Frontal cortex (tissue), 4 donors: ENCODE data around the gene SRPK3. TPM values are rescaled to one million over a fixed set of nuclear protein-coding genes. Genes with fewer than 3 reads are reported as not detected.
"Not testable (repeated sequence)": the region's sequence is repeated elsewhere in the genome, so short reads cannot be mapped to it uniquely, and the experiment has no call there.

ENCODE experiments used
- DNase-seq, 2 donors: peaks; one replicate each; pipeline ENCODE4 v3.0.0; 2012; ENCODE audit warnings: low spot score in 2 of 2
- FAIRE-seq: peaks from 2 replicates; lab custom pipeline; 2012; peaks lifted over from hg19 to GRCh38; lab: Jason Lieb, UNC
- total RNA-seq: library from RNA; depleted of rRNA; stranded (reverse); fragments of >200 nt; gene quantifications from one replicate; pipeline ENCODE4 v1.2.3, GENCODE V29; 2014
- donor health status: control.
- donor health status: control.
- donor health status: control.

SRPK3 gene
- total RNA-seq, 1 donor from 2014 or later, result under 0.01 TPM

DNA sequence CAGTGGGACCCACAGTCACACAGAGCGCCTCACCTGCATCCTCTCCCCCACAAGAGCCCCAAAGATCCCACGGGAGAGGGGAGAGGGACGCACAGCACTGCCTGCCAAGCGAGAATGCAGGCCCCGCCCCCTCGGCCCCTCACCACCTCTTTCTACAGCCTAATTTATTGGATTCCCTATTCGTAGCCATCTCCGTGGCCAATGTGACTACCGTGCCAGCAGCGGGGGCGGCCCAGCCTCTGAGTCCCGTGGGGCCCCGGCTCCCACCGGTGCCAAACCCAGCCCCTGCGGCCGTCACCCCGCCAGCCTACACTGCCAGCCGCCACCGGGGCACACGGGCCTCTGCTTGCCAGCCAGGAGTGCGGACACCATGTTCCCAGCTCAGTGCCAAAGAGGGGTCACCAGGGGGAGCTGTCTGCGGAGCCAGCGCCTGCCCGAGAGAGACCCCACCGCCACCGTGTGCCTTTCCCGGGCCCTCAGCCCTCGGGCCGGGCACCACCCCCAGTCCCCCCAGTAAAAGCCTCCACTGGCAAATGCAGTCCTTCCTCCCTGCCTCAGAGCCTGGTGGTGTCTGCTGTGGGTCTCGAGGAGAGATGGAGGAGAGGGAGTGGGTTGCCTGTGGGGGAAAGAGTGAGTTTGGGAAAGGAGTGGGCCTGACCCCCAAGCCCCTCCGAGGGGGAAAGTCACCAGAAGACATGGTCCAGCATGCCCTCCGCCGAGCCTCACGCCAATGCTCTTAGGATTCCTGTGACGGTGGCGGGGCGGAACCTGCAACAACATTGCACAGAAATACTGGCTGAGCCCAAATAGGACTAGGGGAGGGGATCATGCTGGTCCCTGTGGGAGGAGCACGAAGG is 36.4 kb upstream of the SRPK3 start:
- FAIRE-seq (no peak), DNase-seq (no peak)

DNA sequence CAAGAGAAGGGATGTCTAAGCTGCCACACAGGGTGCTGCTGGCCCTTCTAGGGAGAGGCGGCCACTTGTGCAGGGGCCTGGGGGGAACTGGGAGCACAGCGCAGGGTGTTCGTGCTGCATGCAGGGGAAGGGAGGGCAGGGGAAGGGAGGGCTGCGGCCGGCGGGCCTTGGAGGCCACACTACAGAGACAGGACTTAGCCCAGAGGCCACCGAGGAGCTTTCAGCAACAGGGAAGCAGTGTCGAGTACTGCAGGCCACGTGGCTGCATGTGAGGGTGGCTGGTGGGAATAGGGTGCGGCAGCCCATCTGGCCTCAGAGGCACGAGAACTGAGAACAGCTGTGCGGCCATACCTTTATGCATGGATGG is 35.8 kb upstream of the SRPK3 start:
- not testable (repeated sequence) for FAIRE-seq, DNase-seq

DNA sequence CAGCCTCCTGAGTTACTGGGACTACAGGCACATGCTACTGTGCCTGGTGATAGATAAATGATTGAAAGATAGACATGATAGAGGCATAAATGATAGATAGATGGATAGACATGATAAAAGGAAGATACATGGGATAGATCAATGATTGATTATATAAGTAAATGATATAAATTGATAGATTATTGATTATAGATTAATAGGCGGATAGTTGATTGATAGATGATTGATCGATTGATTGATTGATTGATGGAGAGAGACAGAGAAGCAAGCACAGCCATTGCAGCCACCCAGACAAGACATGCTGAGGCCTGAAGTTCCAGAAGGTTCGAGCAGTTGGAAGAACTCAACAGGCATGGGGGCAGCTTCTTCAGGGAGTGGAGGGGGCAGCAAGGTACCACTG is 34.5 kb upstream of the SRPK3 start:
- DNase-seq (no peak), FAIRE-seq (no peak)

DNA sequence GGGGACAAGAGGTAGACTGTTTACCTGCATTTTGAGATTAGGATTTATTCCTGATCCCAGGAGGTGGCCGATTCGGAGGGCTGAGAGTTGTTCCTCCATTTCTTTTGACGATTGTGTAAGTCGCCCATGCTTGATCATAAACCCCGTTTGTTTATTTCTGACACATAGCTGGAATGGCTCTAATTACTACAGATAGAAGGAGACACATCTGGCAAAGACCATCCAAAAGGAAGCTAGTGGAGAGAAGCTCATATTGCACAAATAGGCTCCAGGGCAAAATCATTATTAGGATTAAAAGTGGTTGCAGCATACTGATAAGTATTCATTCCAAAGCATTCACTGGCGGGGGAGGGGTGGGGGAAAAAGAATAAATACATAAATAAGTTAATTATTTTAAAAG is 33.9 kb upstream of the SRPK3 start:
- DNase-seq, FAIRE-seq: not testable (repeated sequence)

DNA sequence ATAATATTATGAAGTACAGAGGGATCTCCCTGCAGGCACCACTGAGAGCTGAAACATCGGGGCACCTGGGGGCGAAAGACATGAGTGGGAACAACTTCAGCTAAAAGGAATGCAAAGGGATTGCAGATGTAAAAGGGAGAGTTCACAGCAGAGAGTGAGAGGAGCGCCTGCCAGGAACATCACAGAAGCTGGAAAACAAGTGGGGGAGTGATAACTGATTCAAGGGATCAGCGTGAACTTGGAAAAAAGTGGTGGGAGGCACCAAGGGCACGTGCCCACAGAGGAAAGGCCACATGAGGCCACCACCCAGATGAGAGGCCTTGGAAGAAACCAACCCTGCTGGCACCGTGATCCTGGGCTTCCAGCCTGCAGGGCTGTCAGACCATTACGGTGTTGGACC is 31.8 kb upstream of the SRPK3 start:
- not testable (repeated sequence) for FAIRE-seq, DNase-seq

DNA sequence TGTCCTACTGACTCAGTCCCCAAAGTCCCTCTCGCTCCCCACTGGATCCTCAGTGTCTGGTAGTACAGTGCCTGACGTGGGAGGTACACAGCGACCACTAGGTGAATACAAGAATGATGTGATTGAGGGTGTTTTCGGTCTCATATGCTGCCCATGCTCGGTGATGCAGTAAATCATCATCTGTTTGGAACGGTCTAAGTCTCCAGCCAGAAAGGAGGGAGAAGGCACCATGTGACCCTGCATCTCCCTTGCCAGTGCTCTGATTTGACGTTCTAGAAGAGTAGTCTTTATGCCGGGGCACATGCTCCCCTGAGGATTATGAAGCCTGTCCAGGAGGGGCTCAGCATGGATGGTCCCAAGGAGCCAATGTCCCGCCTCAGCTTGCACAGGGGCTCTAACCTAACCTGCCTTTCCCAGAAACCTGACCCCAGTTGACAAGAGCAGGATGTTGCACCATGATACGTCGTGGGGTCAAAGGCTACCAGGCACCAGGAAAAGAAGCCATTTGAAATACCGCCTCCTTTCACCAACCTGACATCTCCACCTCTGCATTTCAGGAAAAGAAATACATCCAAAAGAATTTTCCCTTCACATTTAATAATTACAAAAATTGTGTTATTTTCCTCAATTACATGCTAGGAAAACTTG is 30.6 kb upstream of the SRPK3 start:
- FAIRE-seq (no peak), DNase-seq (no peak)

DNA sequence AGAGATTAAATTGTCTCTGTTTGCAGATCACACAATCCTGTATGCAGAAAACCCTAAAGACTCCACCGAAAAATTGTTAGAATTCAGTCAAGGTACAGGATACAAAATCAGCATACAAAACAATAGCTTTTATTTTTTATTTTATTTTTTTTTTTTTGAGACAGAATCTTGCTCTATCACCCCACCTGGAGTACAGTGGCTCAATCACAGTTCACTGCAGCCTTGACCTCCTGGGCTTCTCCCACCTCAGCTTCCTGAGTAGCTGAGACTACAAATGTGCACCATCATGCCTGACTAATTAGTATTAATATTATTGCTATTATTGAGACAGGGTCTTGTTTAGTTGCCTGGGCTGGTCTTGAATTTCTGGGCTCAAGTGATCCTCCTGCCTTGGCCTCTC is 25.7 kb upstream of the SRPK3 start:
- FAIRE-seq, result no peak
- no peak for DNase-seq

DNA sequence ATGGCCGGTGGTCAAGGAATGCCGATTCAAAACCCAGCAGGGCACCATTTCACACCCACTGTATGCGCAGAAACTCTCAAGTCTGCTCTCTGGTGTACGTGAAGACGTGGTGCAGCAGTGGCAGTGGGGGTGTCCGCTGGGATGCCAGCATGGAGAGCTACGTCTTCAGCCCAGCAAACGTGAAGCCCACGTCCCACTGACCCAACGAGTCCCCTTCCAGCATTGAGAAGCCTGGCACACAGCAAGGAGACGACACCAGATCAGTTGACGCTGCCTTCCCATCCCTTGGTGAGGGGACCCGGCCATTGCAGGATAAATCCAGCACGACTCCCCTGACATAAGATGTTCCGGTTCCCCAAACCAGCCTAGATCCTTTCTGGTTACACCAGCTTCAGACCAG is 19.0 kb upstream of the SRPK3 start:
- DNase-seq, result no peak

DNA sequence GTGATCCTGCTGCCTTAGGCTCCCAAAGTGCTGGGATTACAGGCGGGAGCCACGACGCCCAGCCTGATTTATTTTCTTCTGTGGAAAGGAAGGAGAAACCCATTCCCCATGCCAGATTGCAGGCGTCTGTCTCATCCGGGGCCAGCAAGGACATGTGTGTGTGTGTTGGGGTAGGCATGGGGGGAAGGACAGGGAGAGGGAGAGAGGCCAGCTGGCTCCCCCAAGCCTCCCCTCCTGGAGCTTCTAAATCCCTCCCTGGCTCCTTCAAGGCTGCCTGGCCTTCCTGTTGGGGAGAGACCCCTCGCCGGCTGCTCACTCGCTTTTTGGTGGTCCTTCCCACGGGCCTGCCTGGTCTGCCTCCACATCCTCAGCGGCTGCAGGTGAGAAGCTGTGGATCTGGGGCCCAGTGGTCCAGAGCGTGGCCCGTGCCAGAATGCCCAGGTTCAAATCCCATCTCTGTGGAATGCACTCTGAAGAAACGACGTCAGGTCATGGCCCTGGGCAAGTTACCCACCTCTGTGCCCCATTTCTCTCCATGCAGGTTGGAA is 18.1 kb upstream of the SRPK3 start:
- DNase-seq (no peak), FAIRE-seq (no peak)

More for the DNA sequence above, 19.0 kb upstream of the SRPK3 start:
- no peak for FAIRE-seq

DNA sequence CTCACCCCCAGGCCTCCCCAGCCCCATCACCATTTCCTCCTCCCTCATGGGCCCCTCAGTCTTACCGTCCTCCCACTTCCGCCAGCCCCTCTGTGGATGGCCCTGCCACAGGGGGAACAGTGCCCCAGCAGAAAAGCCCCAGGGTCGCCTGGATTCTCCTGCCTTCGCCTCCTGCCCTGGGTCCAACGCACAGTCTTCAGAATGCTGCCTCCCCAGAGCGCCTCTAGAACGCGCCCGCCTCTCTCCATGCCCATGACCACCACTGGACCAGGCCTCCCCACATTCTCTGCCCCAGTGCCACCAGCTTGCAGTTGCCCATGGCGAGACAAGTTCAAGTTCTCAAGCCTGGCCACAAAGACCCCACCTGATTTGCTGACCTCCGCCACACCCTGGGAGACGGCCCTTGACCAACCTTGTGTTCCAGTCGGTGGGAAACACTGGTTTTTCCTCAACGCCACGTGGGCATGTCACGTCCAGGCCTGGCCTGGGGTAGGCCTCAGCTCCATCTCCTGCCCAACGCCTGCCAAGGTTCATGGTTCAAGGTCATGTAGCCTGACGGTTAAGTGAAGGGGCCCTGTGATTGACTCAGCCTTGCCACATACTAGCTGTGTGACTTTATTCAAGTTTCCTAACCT is 17.4 kb upstream of the SRPK3 start:
- FAIRE-seq, result no peak
- DNase-seq, result no peak

DNA sequence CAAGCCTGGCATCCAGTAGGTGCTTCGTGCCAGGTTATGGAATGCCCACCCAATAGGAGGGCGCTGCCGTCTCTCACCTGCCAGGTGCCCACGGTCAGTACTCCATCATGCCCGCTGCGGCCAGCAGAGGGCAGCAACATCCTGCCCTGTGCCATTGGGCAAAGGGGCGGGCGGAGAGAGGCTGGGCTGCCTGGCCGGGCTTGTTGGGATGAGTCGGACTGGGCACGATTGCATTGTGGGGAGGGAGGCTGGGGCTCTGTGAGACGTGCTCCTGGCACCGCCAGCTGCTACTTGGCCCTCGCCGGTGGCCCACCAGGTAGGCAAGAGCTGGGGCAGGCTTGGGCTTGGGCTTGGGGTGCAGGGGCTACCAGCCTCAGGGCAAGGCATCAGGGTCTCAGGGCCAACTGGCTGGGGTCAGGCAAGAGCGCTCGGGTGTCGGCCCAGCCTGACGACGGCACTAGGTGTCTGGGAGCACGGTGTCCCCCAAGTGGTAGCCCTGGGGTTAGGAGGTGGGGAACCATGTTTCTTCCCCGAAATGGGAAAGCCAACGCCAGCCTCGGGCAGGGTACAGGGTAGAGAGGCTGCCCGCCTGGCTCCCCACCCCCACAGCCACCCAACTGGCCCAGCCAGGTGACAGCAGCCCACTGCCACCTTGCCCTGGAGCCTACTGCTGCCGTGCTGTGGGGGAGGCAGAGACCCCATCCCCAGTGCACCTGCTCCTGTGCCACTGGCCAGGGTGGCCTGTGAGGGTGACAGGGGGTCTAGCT is 16.7 kb upstream of the SRPK3 start, which contains the start of gene PLXNB3:
Gene PLXNB3, plus strand, starts transcription at position 261 of the 767 bp plus-strand sequence. CDS start 1,287 bp downstream, outside the sequence.
- DNase-seq (peak; percentile 80 to 82), FAIRE-seq (no peak)

DNA sequence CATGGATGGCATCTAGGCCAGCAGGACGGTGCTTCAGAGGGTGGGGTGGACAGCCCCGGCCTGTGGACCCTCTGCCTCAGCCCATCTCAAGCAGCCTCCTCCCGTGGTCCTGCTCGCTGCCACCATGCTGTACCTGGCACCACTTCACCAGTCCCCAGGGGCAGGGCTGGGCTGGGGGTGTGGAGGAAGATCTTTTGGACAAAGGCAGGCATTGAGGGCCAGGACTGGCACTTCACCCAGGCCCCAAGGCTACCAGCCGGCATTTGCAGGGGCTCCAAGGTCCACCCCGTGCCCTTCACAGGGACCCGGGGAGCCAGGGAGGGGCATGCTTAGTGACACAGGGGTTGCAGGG is 16.1 kb upstream of the SRPK3 start:
- FAIRE-seq (no peak), DNase-seq (no peak)

DNA sequence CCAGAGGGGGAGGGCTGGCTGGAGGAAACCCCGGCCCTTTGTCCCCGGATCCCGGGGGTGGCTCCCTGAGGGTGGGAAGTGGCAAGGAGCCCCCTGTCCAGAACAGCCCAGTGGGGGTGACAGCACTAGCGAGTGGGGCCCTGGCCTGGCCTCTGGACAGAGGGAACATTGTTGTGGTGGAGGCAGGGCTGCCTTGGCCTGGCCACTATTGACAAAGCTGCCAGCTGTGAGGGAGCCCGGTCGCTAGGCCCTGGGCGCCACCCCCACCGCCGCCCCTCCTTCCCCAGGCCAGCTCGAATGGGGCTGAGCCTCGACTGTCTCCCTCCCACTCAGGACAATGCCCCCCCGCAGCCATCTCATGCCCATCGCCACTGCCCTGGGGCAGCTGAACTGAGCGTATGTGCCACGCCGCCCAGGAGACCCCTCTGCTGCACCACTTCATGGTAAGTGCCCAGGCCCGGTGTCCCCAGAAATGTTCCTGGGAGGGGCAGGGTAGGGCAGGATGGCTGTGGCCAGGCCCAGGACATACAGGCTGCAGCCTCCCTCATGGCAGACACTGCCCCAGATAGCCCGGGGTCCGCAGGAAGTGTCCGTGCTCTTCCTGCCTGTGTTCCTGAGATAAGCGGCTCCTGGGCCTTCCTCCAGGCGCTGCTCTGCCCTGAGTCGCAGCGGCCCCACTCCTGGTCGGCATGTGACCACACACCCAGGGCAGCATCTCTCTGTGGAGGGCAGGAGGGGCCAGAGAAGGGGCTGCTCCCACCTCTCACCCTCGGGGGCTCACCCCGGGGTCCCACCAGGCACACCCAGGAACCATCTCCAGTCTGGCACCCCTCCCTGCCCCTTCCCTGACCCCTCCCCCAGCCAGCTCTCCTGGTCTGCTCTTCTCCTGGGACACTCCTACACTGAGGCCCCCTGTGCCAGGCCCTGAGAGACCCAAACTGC is 15.4 kb upstream of the SRPK3 start:
- DNase-seq (peak; percentile 60 to 87), FAIRE-seq (no peak)

DNA sequence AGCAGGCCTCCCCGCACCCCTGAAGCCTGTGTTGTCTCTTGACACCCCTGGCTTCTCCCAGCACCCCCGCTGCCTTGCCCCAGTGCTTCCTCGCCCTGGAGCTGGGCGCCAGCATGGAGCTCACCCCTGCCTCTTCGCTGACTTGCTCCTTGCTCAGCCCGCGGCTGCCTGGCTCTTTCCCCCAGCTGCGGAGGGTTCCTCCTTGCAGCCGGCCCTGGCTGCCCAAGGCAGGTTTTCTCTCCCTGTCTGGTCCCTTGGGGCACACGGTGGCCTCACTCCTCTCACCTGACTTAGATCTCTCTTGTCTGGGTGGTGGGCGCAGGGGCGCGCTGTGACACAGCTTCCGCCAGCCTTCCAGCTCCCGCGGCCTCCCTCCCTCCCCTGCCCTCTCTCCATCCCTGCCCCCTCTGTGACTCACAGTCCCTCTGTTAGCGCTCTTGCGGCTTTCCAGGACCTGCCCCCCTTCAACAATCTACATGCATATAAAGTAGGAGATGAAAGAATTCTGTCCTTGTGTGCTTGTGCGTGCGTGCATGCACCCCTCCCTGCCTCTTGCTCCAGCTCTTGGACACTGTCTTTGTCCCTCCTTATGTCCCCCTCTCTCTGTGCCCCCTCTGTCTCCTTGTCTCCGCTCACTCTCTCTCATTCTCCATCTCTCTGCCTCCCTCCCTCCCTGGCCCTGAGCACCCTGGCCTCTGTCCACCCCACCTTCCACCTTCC is 14.6 kb upstream of the SRPK3 start:
- DNase-seq, result peak in 1 of 2 donors; percentile 70
- FAIRE-seq, result no peak

DNA sequence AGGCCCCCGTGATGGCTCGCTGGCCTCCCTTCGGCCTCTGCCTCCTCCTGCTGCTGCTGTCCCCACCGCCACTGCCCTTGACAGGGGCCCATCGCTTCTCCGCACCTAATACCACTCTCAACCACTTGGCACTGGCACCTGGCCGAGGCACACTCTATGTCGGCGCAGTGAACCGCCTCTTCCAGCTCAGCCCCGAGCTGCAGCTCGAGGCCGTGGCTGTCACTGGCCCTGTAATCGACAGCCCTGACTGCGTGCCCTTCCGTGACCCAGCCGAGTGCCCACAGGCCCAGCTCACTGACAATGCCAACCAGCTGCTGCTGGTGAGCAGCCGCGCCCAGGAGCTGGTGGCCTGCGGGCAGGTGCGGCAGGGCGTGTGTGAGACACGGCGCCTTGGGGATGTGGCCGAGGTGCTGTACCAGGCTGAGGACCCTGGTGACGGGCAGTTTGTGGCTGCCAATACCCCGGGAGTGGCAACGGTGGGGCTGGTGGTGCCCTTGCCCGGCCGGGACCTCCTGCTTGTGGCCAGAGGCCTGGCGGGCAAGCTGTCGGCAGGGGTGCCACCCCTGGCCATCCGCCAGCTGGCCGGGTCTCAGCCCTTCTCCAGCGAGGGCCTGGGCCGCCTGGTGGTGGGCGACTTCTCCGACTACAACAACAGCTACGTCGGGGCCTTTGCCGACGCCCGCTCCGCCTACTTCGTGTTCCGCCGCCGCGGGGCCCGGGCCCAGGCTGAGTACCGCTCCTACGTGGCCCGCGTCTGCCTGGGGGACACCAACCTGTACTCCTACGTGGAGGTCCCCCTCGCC is 13.8 kb upstream of the SRPK3 start:
- FAIRE-seq, result no peak
- DNase-seq, result no peak

DNA sequence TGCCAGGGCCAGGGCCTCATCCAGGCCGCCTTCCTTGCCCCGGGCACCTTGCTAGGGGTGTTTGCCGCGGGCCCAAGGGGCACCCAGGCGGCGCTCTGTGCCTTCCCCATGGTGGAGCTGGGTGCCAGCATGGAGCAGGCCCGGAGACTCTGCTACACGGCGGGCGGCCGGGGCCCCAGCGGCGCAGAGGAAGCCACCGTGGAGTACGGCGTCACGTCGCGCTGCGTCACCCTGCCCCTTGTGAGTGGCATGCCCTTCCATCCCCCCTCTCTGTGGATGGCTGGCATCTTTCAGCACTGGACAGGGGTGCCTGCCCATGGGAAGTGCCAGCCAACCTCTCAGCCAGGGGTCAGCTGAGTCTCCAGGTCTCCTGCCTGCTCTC is 13.2 kb upstream of the SRPK3 start:
- FAIRE-seq (no peak), DNase-seq (peak in 1 of 2 donors; percentile 29)
